ENCODE measurements around the gene KLK11. TPM values are rescaled to one million over a fixed set of nuclear protein-coding genes. Genes with fewer than 3 reads are reported as not detected.
A peak's percentile ranks its signal among the peaks of the same experiment; 100 is the strongest.

The KLK11 gene
- total RNA-seq, 1 donor from 2014 or later: 0.62 TPM

- ATAC-seq (no peak), DNase-seq (no peak)
- intact Hi-C loops (cut with micrococcal nuclease): no loop called here
These were observed 4.9 kb upstream of the KLK11 start for GRCh38 chr19:51031220-51031879.

- intact Hi-C loops (cut with micrococcal nuclease): no loop called here
- ATAC-seq (no peak), DNase-seq (no peak)
These were observed 4.2 kb upstream of the KLK11 start for GRCh38 chr19:51030631-51031030.

- intact Hi-C loops (cut with micrococcal nuclease): no loop called here
- DNase-seq: no peak
- no peak for ATAC-seq
These were observed 3.3 kb upstream of the KLK11 start for GRCh38 chr19:51029718-51030117.

GRCh38 chr19:51027873-51028272 is 1.5 kb upstream of the KLK11 start:
- no peak for ATAC-seq
- intact Hi-C loops (cut with micrococcal nuclease): no loop called here
- no peak for DNase-seq

GRCh38 chr19:51027126-51027806 is 850 bp upstream of the KLK11 start:
- intact Hi-C loops (cut with micrococcal nuclease): no loop called here
- DNase-seq (no peak), ATAC-seq (no peak)

GRCh38 chr19:51025809-51026553 is 435 bp downstream of the KLK11 start:
- intact Hi-C loops (cut with micrococcal nuclease): no loop called here
- DNase-seq (no peak), ATAC-seq (no peak)

- DNase-seq: no peak
- intact Hi-C loops (cut with micrococcal nuclease): no loop called here
- ATAC-seq: no peak
These were observed 1.0 kb downstream of the KLK11 start for GRCh38 chr19:51025401-51025800.

- ATAC-seq (no peak), DNase-seq (no peak)
- intact Hi-C loops (cut with micrococcal nuclease): loop anchor here (5.0 kb wide), 1 partner anchor 72 kb away; no protein-coding TSS in a partner anchor
These were observed 1.5 kb downstream of the KLK11 start for GRCh38 chr19:51024924-51025323.

- ATAC-seq: no peak
- intact Hi-C loops (cut with micrococcal nuclease): loop anchor here (5.0 kb wide), 1 partner anchor 73 kb away; no protein-coding TSS in a partner anchor
- DNase-seq: no peak
These were observed 2.5 kb downstream of the KLK11 start for GRCh38 chr19:51023946-51024345.

GRCh38 chr19:51022526-51022925 is 3.9 kb downstream of the KLK11 start:
- ATAC-seq (no peak), DNase-seq (no peak)
- intact Hi-C loops (cut with micrococcal nuclease): loop anchor here (5.0 kb wide), 1 partner anchor 75 kb away; no protein-coding TSS in a partner anchor

- ATAC-seq: peak; percentile 59
- intact Hi-C loops (cut with micrococcal nuclease): loop anchor here (5.0 kb wide), 1 partner anchor 76 kb away; no protein-coding TSS in a partner anchor
- DNase-seq: no peak
These were observed 5.3 kb downstream of the KLK11 start for GRCh38 chr19:51020988-51021651.

- intact Hi-C loops (cut with micrococcal nuclease): no loop called here
- no peak for ATAC-seq
- DNase-seq: no peak
These were observed 6.9 kb downstream of the KLK11 start, which contains the start of gene KLK10 for GRCh38 chr19:51019544-51019925. Gene KLK10, minus strand, starts transcription at chr19:51019709. Its CDS starts 579 bp downstream, at chr19:51019130.

- DNase-seq: no peak
- ATAC-seq: peak; percentile 38
- intact Hi-C loops (cut with micrococcal nuclease): no loop called here
These were observed 7.5 kb downstream of the KLK11 start for GRCh38 chr19:51018745-51019543.

GRCh38 chr19:51016798-51017683 is 9.4 kb downstream of the KLK11 start:
- ATAC-seq: peak; percentile 42
- no peak for DNase-seq
- intact Hi-C loops (cut with micrococcal nuclease): no loop called here

GRCh38 chr19:51015691-51016267 is 10.6 kb downstream of the KLK11 start:
- no peak for ATAC-seq
- intact Hi-C loops (cut with micrococcal nuclease): no loop called here
- DNase-seq: no peak

- ATAC-seq: no peak
- no peak for DNase-seq
- intact Hi-C loops (cut with micrococcal nuclease): no loop called here
These were observed 12.2 kb downstream of the KLK11 start for GRCh38 chr19:51014242-51014641.

GRCh38 chr19:51012661-51013190 is 13.7 kb downstream of the KLK11 start:
- intact Hi-C loops (cut with micrococcal nuclease): no loop called here
- no peak for ATAC-seq

More at GRCh38 chr19:51012661-51013190, 13.7 kb downstream of the KLK11 start:
- DNase-seq: no peak
